ENCODE results near the gene SYT17.

The SYT17 gene

DNA sequence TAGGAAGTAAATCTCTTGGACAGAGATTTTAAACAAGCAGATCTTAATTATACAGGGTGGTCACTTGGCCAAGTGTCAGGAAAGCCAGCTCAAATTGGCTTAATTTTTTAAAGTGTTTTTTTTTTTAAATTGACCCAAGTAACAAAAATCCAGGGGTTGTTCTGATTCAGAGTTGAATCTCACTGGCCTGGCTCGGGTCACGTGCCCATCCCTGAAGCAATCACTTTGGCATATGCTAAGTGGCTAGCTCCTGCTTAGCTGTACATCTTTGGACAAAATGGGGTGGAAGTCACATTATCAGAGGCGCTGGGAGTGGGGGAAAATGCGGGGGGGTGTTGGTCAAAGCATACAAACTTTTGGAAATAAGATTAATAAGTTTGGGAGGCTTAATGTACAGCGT lies 141.1 kb downstream of the SYT17 start:
- no peak overlapping the region for H3K4me3 Mint-ChIP-seq
- H3K4me1 Mint-ChIP-seq, result no peaks in the 10 kb centered on the region
- no peaks in the 10 kb centered on the region for H3K9me3 Mint-ChIP-seq
- no peaks in the 10 kb centered on the region for H3K27me3 Mint-ChIP-seq
- H3K27ac Mint-ChIP-seq, result no peak overlapping the region
- no peak for DNase-seq
- H3K36me3 Mint-ChIP-seq, result no peaks in the 10 kb centered on the region
- CTCF ChIA-PET, result no interaction called here

DNA sequence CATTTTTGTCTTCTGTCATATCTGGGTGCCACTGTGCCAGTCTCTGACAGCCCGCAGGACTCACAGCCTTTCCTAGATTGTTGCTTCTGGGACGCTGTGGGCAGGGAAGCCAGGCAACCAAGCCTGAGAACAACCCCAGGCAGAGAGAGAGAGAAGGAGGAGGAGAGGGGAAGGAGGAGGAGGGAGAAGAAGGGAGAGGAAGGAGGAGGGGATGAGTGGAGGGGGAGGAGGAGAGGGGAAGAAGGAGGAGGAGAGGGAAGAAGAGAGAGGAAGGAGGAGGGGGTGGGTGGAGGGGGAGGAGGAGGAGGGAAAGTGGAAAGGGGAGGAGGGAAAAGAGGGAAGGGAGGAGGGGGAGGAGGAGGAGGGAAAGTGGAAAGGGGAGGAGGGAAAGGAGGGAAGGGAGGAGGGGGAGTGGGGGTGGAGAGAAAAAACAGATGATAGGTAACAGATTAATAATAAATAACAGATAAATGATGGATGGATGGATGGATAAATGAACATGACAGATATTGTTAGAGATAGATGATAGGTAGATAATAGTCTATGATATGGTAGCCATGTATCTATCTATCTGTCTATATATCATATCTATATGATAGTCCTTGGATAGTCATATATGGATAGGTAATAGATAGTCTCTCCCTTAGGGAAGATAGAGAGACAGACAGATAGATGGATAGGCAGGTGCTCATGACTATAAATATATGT lies 146.8 kb downstream of the SYT17 start:
- Mint-ChIP-seq H3K36me3 (no peaks in the 10 kb centered on the region), H3K27me3 (peaks cover 5% of the 10 kb centered on the region), H3K4me3 (no peak overlapping the region), H3K4me1 (no peaks in the 10 kb centered on the region), H3K9me3 (no peaks in the 10 kb centered on the region), H3K27ac (no peak overlapping the region)
- CTCF ChIA-PET, result no interaction called here
- DNase-seq, result no peak

DNA sequence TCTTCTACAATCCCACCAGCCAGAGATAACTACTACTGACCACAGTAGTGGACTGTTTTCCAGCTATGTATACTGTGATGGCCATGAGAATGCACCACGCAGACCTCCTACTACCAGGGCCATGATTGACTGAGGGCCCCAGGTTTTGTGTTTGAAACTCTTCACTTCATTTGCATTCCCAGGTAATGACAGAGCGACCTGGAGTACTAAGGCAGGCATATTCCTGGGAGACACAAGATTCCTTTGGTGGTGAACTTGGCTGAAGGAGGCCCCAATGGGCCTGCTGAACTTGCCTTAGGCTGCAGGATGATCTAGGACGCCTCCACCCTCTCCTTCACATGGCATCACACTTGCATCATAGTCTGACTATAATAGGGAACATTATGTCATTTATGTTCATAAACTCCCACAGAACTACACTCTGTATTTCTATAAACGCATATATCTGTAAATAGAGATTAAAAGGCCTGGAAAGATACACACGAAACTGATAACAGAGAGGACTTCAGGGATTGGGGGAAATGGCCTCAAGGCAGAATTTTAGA lies 147.9 kb downstream of the SYT17 start:
- Mint-ChIP-seq H3K9me3 (no peaks in the 10 kb centered on the region), H3K4me3 (no peak overlapping the region), H3K4me1 (no peaks in the 10 kb centered on the region), H3K27me3 (peaks cover 5% of the 10 kb centered on the region), H3K36me3 (no peaks in the 10 kb centered on the region), H3K27ac (no peak overlapping the region)
- no peak for DNase-seq
- CTCF ChIA-PET, result interaction anchor here (0.9 kb wide), 1 partner anchor 16 kb away, joined by 4 read pairs; no protein-coding TSS in a partner anchor

DNA sequence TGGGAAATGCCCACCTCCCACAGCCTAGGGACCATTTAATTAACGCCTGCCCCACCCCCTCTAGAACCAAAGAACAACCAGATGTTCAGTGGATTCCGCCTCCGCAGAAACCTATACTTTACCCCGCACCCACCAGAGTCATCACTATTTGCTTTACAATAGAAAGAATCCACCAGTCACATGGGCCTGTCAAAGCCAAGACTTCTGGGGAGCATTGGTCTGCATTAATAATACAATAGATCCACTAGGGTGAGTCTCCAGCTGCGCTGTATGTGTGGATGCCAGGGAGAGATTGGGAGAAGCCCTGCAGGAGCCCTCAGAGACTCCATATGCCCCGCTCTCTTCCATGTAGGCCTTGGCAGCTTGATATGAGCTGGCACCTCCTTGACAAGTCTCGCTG lies 148.8 kb downstream of the SYT17 start:
- no peaks in the 10 kb centered on the region for H3K9me3 Mint-ChIP-seq
- CTCF ChIA-PET, result interaction anchor here (0.9 kb wide), 1 partner anchor 17 kb away, joined by 4 read pairs; no protein-coding TSS in a partner anchor
- no peak for DNase-seq
- peaks cover 9% of the 10 kb centered on the region for H3K27me3 Mint-ChIP-seq
- no peaks in the 10 kb centered on the region for H3K4me1 Mint-ChIP-seq
- no peak overlapping the region for H3K4me3 Mint-ChIP-seq
- H3K27ac Mint-ChIP-seq, result no peak overlapping the region
- no peaks in the 10 kb centered on the region for H3K36me3 Mint-ChIP-seq

All from activated naive CD4-positive, alpha-beta T cell treated with anti-CD3 and anti-CD28 coated beads, Interleukin-2, amount 10 ng/mL, durations not matched to agents 7 days and 5 days (primary cell).